Activated CD4-positive, CD25-positive, alpha-beta regulatory T cell treated with anti-CD3 and anti-CD28 coated beads, Interleukin-2, amount 50 U/mL, for 72 hours (primary cell): Measurements from ENCODE around the gene EDN1.
"Not testable (repeated sequence)": the region's sequence is repeated elsewhere in the genome, so short reads cannot be mapped to it uniquely, and the experiment has no call there.

ENCODE experiments used
- DNase-seq: peaks from one replicate; pipeline ENCODE4 v3.0.0; 2021

Gene EDN1

GRCh38 chr6:12328701-12329100 lies 38.5 kb downstream of the EDN1 start:
- no peak for DNase-seq

GRCh38 chr6:12331474-12331873 lies 41.3 kb downstream of the EDN1 start:
- no peak for DNase-seq

- DNase-seq: no peak
Observed at GRCh38 chr6:12331951-12332749, 42.0 kb downstream of the EDN1 start.

GRCh38 chr6:12332750-12333079 lies 42.6 kb downstream of the EDN1 start:
- DNase-seq: not testable (repeated sequence)

GRCh38 chr6:12333128-12333527 lies 43.0 kb downstream of the EDN1 start:
- no peak for DNase-seq

GRCh38 chr6:12334526-12335130 lies 44.5 kb downstream of the EDN1 start:
- no peak for DNase-seq

DNA sequence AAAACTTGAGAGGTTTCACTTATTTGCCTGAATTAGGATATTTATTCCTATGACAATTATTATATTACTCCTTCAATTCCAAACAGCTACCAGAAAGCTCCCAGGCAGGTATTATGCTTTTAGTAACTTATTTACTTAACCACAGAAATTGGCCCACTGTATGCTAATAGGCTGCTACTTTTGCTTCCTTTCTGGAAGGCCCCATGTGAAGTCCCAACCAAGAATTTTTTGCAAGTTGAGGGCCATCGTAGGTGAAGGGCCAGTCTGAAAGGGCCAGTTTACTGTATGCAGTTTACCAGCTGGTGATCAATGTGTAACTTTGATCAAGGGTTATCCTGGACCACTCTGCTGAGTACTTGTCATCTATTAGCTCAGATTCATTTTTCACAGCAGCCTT lies 45.0 kb downstream of the EDN1 start:
- DNase-seq: no peak

DNA sequence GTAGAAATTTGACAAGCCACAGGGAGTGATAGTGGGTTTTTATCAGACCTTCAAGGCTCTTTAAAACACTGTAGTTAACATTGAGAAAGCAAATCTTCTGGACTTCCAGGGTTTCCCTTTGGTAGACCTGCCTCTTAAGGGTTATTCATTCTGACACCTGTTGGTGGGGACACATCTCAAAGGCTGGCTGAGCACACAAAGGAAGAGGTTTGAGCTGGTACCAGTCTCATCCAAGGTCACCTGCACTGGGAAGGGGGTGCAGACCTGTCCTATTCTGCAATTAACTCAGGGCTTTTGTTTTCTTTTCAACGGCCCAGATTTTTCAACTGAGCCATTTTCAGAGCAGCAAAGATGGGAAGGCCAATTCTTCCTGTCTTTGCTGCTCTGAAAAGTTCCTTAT lies 45.6 kb downstream of the EDN1 start:
- no peak for DNase-seq

- DNase-seq: no peak
Observed at GRCh38 chr6:12336121-12336971, 46.2 kb downstream of the EDN1 start.

DNA sequence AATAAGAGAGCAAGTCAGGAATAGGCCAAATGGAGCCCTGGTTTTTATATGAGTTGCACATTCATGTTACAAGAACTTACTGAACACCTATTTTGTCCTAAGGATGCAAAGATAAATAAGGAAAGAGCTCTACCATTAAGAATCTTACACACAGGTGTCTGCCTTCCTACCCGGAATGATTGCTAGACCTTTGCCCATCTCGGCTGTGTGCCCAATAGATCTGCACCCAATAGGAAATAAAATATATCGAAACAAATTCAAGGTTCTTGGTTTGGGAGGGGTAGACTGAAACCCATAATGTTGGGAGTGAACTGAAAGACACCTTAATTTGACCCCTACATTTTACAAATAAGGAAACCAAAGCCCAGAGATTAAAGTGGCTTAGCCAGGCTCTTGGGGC lies 48.9 kb downstream of the EDN1 start:
- DNase-seq: no peak

GRCh38 chr6:12339808-12340487 lies 49.8 kb downstream of the EDN1 start:
- no peak for DNase-seq

DNA sequence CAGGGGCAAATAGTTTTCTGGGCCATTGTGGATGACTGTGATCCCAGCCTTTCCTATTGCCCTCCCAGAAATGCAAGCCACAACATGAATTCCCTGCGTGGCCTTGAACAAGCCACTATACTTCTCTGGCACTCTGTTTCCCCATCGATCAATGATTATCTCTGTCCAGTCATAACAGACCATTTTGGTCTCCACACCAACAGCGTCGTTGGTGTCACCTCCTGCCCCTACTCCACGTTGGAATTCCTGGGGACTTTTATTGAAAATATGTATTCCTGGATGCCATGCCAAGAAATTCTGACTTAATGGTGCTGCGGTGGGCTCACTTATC lies 50.3 kb downstream of the EDN1 start:
- DNase-seq: no peak

GRCh38 chr6:12342664-12343063 lies 52.5 kb downstream of the EDN1 start:
- no peak for DNase-seq

- DNase-seq: no peak
Observed at GRCh38 chr6:12343122-12343439, 52.9 kb downstream of the EDN1 start.

- DNase-seq: no peak
Observed at GRCh38 chr6:12343440-12344162, 53.4 kb downstream of the EDN1 start.

DNA sequence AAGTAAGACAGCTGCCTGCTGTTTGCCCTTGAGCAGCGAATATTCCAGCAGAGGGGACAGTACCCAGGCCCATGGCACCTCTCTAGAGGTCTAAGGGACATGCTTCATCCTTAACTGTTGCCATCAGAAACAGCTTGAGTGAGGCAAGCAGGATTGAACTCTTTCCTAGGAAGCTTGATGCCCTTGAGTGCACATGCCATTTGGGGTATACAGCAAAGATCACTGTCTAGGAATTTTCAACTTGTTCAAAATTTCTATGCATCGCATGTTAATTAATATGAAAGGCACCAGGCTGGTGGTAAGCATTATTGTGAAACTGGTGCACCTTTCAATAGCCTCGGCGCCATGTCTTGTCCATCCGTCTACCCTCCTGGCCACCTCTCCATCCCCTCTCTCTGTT lies 54.1 kb downstream of the EDN1 start:
- no peak for DNase-seq

DNA sequence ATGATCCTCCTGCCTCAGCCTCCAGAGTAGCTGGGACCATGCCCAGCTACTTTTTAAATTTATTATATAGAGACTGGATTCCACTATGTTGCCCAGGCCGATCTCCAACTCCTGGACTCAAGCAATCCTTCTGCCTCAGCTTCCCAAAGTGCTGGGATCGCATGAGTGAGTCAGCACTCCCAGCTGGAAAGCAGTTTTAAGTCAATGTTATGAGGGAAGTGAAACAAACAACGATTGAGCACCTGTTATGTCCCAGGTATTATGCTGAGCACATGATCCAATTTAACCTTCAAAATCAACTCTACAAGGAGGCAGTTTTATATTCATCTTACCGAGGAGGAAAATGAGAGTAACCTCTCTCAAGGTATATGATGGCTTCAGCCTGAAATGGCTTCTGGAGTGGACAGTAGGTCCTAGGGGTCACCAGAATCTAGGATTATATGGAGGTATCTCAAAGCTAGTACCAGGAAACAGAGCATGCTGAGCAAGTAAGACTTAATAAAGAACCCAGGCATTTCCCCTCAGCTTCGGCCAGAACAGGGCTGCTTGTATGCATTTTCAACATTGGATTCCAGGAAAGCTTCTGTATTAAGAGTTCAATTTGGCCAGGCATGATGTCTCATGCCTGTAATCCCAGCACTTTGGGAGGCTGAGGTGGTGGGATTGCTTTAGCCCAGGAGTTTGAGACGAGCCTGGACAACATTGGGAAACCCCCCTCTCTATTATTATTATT lies 55.0 kb downstream of the EDN1 start:
- no peak for DNase-seq

DNA sequence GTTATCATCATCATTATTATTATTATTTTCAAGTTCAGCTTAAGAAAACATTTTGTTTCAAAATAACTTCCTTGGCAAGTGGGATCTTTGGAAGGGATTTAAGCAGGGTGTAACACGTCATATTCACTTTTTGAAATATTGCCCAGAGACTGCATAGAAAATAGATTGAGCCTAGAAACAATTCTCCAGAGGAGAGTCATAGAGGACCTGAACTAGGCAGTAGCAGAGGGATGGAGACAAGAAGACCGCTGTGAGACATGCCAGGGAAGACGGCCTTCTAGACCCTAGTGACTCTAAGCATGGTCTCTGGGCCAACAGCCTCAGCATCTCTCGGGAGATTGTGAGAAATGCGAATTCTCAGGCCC lies 55.5 kb downstream of the EDN1 start:
- no peak for DNase-seq
